Measurements from ENCODE around the gene POLR2L. TPM values are rescaled to one million over a fixed set of nuclear protein-coding genes. Genes with fewer than 3 reads are reported as not detected.

The POLR2L gene
- total RNA-seq, 4 donors from 2014 or later: 45.6 to 90.3 (median 64.7) TPM

DNA sequence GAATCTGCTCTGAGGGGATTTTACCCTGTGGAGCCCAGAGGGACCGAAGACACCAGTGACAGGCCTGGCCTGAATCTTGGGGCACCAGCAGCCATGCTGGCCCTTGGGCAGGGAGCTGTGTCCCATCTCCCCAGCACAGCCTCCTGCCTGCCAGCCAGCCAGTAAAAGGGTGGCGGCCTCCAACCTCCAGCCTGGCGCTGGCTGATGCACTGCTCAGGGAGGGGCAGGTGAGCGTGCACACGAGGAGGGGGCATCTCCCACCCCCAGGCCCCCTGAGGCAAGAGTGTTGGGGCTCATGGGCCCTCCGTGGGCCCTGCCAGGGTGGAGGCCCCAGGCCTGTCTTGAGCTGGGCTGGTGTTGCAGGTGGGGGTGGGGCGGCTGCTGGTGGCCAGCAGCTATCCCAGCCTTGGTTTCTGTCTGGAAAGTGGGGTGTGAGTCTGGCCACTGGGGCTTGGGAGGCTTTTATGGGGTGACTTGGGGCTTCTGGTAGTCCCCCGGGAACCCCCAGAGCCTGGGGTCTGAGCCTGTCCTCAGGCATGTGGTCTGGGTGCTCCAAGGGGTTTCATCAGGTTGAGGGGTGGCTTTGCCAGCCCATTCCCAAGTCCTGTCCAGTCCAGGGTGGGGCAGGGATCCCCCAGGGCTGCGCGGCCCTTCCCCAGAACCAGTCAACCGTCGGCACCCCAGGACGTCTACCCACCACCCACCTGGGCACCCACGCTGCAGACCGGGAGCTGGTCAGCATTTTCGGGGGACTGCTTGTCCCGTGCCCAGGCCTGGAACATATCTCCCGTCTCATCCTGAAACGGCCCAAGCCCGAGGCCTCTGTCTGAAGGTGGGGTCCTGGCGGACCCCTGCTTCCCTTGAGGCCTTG, 18.1 kb upstream of the POLR2L start:
- H3K36me3 ChIP-seq: peaks cover 0 to 32% (median 7%) of the 10 kb centered on the region in 3 donors
- no peak overlapping the region for H3K4me3 ChIP-seq
- peaks cover 11 to 51% (median 11%) of the 10 kb centered on the region in 3 donors for H3K4me1 ChIP-seq
- intact Hi-C loops (cut with DNase I): no loop called here
- WGBS, 2 donors: 72% methylated on average over 8 of the region's 21 CpGs; no CpG with 5 or more reads in 1 of the 2 donors
- peak overlapping the region in 1 of 4 donors; percentile 39 for H3K27ac ChIP-seq
- no peaks in the 10 kb centered on the region for H3K27me3 ChIP-seq
- no peak for DNase-seq
- TF ChIP-seq, protein P1, sequence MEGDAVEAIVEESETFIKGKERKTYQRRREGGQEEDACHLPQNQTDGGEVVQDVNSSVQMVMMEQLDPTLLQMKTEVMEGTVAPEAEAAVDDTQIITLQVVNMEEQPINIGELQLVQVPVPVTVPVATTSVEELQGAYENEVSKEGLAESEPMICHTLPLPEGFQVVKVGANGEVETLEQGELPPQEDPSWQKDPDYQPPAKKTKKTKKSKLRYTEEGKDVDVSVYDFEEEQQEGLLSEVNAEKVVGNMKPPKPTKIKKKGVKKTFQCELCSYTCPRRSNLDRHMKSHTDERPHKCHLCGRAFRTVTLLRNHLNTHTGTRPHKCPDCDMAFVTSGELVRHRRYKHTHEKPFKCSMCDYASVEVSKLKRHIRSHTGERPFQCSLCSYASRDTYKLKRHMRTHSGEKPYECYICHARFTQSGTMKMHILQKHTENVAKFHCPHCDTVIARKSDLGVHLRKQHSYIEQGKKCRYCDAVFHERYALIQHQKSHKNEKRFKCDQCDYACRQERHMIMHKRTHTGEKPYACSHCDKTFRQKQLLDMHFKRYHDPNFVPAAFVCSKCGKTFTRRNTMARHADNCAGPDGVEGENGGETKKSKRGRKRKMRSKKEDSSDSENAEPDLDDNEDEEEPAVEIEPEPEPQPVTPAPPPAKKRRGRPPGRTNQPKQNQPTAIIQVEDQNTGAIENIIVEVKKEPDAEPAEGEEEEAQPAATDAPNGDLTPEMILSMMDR (IDR thresholded peaks at IDR 0.05): no peak
- no peak for TF ChIP-seq POLR2A (IDR thresholded peaks at IDR 0.05)
- H3K9me3 ChIP-seq: no peaks in the 10 kb centered on the region

GRCh38 chr11:859394-860131, 17.2 kb upstream of the POLR2L start:
- Histone ChIP-seq H3K9me3 (no peaks in the 10 kb centered on the region), H3K4me1 (peaks cover 11 to 51% (median 11%) of the 10 kb centered on the region in 3 donors), H3K27me3 (no peaks in the 10 kb centered on the region), H3K4me3 (peak overlapping the region in 2 of 4 donors; percentile 11 to 31), H3K36me3 (peaks cover 0 to 23% (median 7%) of the 10 kb centered on the region in 3 donors), H3K27ac (peak overlapping the region in 1 of 4 donors; percentile 39)
- WGBS, 2 donors: 41 to 89% methylated on average over 6 to 7 of the region's 31 CpGs
- DNase-seq: no peak
- intact Hi-C loops (cut with DNase I): no loop called here
- TF ChIP-seq, protein P1 (IDR thresholded peaks at IDR 0.05): no peak
- no peak for TF ChIP-seq POLR2A (IDR thresholded peaks at IDR 0.05)

- peaks cover 11 to 51% (median 11%) of the 10 kb centered on the region in 3 donors for H3K4me1 ChIP-seq
- H3K27ac ChIP-seq: no peak overlapping the region
- no peaks in the 10 kb centered on the region for H3K9me3 ChIP-seq
- 74 to 81% methylated on average over 12 to 13 of the region's 37 CpGs for WGBS, 2 donors
- intact Hi-C loops (cut with DNase I): no loop called here
- DNase-seq: no peak
- H3K36me3 ChIP-seq: peaks cover 0 to 16% (median 7%) of the 10 kb centered on the region in 3 donors
- no peak overlapping the region for H3K4me3 ChIP-seq
- H3K27me3 ChIP-seq: no peaks in the 10 kb centered on the region
- TF ChIP-seq, protein P1 (IDR thresholded peaks at IDR 0.05): no peak
- no peak for TF ChIP-seq POLR2A (IDR thresholded peaks at IDR 0.05)
Measured at GRCh38 chr11:858762-859339, 16.5 kb upstream of the POLR2L start.

GRCh38 chr11:858053-858761, 15.9 kb upstream of the POLR2L start:
- intact Hi-C loops (cut with DNase I): no loop called here
- Histone ChIP-seq H3K36me3 (peaks cover 0 to 9% (median 7%) of the 10 kb centered on the region in 3 donors), H3K9me3 (no peaks in the 10 kb centered on the region), H3K4me3 (no peak overlapping the region), H3K27ac (no peak overlapping the region), H3K27me3 (no peaks in the 10 kb centered on the region), H3K4me1 (peaks cover 11 to 51% (median 11%) of the 10 kb centered on the region in 3 donors)
- DNase-seq: no peak
- TF ChIP-seq, protein P1 (IDR thresholded peaks at IDR 0.05): no peak
- no peak for TF ChIP-seq POLR2A (IDR thresholded peaks at IDR 0.05)
- WGBS, 2 donors: 85 to 88% methylated on average over 15 to 16 of the region's 27 CpGs
